ACHN (cell line): ENCODE results near the gene GMPPA.

Experiments
- DNase-seq: peaks from one replicate; pipeline ENCODE4 v3.0.0-alpha.2; 2015
- in situ Hi-C: cut with HindIII; loops from 2 replicates; pipeline ENCODE4 v1.10.0; 2017; ENCODE audit warnings: low sequenced_read_pairs, low pct_ligation_motif_present, low pct_unique_long_range_greater_than_20kb

GMPPA gene

DNA sequence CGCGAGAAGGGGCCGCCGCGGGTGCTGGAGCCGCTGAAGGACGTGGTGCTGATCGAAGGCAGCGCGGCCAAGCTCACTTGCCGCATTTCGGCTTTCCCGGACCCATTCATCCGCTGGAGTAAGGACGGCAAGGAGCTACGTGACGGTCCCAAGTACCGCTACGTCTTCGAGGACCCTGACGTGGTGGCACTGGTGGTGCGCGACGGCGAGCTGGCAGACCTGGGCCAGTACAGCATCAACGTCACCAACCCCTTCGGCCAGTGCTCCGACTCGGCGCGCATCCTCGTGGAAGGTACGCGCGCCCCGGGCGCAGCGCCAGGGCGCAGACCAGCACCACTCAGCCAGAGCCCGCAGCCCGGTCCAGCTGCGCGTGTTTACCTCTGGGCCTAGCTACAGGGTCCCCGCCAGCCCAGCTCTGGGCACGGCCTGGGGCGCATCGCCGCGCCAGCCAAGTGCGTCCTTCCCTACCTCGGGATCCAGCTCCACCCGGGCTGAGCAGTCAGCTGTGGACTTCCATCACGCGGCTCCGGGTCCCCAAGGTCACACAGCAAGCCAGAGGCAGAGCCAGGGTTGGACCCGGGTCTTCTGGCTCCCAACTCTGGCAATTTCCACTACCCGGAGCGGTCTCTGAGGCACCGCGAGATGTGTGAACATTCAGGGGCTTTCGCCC lies 1.7 kb upstream of the GMPPA start:
- no peak for DNase-seq
- in situ Hi-C loops: no loop called here

DNA sequence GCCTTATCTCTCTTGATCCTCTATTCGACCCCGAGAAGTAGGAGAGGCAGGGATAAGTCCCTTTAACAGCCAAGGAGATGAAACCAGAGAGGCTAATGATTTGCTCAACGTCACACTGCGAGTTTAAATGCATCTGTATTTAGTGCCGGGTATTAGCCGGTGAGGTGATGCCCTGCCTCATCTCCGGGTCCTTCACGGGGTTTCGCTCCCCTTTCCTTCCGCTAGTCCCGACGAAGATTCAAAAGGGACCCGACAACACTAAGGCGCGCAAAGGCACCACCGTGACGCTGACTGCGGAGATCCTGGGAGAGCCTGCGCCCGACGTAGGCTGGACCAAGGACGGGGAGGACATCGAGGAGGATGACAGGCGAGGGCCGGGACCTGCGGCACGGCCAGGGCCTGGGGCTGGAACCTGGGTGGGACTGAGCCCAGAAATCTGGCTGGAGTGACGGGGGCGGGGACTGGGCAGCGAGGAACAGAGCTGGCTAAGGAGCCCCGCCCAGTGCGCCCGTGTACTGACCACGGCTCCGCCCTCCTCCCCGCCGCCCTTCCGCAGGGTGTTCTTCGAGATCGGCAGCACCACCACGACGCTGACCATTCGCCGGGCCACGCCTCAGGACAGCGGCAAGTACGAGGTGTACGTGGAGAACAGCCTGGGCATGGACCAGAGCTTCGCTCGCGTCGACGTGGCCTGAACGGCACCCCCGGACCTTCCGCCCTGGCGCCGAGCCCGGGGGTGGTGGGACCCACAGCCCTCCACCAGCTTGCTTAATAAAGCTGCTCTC lies 1.0 kb upstream of the GMPPA start:
- DNase-seq: peak; percentile 89
- in situ Hi-C loops: no loop called here

DNA sequence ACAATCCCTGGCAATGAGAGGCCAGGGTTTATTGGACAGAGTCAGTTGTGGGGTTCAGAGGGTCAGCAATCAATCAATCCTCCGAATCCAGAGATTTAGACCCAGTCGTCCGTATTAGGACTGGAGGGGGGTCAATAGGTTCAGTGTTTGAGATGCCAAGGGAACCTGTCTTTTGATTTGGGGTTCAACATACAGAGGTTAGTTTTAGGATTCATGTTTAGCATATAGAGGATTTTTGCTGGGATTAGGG lies 292 bp downstream of the GMPPA start:
- no peak for DNase-seq
- in situ Hi-C loops: no loop called here

DNA sequence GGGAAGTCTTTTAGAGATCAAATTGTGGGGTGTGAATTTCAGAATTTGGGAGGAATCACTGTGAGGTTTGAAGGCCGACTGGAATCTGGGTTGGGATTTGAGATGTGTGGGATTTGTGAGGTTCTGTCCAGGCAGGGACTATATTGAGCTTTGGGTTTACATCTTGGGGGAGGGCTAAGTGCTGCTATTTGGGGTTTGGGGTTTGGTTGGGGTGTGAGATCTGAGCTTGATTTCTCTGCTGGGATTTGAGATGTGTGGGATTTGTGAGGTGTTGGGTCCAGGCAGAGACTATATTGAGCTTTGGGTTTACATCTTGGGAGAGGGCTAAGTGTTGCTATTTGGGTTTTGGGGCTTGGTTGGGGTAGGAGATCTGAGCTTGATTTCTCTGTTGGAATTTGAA lies 864 bp downstream of the GMPPA start:
- in situ Hi-C loops: no loop called here
- no peak for DNase-seq

DNA sequence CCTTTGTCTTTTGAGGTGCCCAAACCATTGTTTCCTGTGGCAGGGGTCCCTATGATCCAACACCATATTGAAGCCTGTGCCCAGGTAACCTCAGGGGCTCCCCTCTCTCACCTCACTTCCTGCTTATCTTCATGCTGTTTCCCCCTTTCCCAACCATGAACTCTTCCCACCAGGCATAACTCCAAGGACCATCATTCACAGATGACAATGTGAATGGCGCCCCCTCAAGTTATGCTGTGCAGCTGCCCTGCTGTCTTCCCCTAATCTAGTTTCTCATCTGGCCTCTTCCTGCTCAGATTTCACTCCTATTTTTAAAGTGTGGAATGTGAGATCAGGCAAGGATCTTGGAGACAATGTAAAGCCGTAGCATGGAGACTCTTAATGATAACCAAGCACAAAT lies 1.4 kb downstream of the GMPPA start:
- in situ Hi-C loops: no loop called here
- peak; percentile 31 for DNase-seq

DNA sequence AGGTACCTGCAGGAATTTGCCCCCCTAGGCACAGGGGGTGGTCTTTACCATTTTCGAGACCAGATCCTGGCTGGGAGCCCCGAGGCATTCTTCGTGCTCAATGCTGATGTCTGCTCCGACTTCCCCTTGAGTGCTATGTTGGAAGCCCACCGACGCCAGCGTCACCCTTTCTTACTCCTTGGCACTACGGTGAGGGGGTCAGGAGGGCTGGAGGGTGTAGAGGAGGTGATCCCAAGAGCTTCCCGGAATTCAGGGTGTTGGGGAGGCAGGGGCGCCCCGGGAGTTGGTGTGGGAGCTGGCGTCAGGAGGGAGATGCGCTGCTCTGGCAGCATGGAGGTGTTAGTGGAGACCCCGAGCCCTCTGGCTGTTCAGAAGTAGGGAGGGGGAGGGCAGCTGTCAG lies 3.2 kb downstream of the GMPPA start:
- no peak for DNase-seq
- in situ Hi-C loops: no loop called here

DNA sequence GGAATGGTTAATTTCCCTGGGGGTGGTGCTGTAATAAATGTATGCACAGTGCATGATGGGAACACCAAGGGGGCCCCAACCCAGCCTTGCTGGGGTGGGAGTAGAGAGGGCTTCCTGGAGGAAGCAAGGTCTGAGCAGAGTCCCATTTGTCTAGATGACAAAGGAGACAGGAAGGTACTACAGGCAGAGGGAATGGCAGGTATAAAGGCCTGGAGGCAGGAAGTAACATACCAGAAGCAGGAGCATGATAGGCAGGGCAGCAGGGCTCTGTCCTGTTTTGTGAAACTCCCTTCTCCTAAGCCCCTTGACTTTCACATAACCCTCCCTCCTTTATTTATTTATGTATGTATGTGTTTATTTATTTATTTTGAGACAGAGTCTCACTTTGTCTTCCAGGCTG lies 3.9 kb downstream of the GMPPA start:
- in situ Hi-C loops: no loop called here

DNA sequence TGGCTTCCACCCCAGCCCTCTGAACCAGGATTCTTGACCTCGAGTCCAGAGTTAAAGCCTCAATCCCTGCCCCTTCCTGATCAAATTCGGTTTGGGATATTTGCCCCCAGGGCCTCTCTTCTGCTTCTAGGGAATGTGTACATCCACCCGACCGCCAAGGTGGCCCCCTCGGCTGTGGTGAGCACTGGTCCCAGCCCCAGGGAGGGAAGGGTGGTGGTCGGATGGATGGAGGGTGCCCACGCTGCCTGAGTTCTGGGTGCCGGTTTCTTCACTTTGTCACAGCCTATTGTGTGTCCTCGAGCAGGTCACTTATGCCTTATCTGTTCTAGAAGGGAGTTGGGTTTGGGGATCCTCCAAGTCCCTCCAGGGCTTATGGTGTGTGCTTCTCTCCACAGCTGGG lies 6.9 kb downstream of the GMPPA start:
- DNase-seq: no peak
- in situ Hi-C loops: no loop called here

More for the DNA sequence above, 3.9 kb downstream of the GMPPA start:
- DNase-seq: no peak

DNA sequence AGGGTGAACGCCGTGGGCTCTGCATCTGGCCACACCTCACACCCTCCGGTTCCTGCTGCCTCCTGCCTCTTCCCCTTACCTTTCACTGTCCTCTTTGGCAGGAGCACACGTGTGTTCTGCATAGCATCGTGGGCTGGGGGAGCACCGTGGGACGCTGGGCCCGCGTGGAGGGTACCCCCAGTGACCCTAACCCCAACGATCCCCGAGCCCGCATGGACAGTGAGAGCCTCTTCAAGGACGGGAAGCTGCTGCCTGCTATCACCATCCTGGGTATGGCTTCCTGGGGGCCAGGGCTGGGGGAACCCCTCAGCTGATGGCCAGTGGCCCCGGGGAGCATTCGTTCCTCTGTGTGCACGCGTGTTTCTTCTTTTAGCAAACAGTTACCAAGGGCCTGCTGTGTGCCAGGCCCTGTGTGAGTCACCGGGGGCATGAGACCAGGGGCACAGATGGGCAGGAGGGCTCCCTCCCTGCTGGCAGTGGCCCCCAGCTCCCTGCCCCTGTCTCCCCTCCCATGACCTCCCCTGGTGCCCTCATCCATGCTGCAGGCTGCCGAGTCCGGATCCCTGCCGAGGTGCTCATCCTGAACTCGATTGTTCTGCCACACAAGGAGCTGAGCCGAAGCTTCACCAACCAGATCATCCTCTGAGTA lies 7.6 kb downstream of the GMPPA start:
- no peak for DNase-seq
- in situ Hi-C loops: no loop called here

DNA sequence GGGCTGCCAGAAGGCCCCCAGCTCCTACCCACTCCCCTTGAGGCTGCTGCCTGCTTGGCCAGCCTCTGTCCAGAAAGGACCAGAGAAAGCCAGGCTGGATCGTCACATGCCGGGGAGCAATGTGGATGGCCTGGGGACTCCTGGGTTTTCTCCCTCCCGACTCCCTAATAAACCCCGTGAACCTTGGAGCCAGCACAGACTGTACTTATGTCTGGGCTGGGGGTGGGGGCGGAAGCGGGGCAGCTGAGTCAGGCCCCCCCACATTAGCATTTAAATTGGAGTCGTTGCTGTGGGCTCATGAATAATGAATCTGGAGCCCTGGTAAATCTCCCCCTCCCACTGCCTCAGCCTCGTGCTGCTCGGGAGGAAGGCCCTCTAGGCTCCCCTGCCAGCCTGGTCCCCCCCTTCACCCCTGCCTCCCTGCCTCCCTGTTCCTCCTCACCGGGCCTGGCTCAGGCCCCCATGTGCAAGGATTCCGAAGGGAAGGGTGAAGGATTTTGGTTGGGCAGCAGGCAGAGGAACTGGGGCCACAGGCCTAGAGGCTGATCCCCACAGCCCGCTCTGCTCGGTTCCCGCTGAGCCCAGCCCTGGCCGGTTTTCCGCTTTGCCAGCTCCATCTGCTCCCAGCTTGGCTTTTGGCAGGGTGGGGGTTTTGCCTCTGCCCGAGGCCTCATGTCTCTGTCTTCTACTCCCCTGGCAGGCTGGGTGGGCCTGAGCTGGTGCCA lies 8.3 kb downstream of the GMPPA start:
- no peak for DNase-seq

DNA sequence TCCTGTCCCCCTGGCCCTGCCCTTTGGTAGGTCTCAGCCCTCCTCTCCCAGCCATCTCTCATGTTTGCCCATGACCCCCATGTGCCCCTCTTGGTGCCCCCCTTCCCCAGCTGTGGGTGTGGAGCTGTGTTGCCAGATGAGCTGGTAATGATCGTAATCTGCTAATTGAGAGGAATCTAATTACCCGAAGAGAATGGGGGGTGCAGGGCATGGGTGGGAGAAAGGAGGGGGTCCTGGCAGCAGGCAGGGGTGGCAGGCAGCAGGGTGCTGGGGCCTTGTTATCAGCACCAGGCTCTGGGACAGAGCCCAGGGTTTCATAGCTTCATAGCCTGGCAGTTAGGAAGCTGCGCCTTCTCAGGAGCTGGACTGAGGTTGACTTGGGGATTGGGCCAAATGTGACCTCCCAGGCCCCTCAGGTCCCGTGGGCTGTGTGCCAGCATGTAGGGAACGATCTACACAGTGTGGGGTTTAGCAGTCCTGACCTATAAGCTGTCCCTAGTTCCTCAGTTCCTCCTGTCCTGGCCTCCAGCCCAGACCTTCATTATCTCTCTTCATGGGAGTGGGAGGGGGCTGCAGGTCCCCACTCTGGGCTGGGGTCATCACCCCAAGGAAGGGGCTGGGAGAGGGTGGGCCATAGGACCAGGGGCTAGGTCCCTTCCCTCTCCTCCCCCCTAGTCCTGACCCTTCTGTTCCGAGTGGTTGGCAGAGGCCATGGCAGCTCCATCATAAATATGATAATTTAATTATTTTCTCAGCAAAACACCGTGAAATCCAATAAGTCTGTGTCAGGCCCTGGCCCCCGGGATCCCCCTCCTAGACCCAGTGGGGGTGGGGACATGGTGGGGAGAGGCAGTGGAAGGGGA lies 9.1 kb downstream of the GMPPA start:
- in situ Hi-C loops: no loop called here

More for the DNA sequence above, 8.3 kb downstream of the GMPPA start:
- in situ Hi-C loops: no loop called here

DNA sequence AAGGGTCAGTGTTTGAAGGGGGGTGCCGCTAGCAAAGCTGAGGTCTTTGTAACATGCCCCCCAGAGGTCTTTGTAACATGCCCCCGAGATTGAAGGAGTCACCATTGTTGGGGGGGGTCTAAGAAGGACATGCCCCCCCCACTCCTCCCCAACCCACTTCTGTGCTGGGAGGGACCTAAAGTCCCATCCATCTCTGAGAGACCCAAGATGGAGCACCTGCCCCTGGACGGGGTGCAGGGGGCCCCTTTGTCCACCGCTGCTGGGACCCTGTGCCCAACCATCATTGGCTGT lies 9.7 kb downstream of the GMPPA start:
- no peak for DNase-seq
- in situ Hi-C loops: no loop called here

More for the DNA sequence above, 9.1 kb downstream of the GMPPA start:
- no peak for DNase-seq

DNA sequence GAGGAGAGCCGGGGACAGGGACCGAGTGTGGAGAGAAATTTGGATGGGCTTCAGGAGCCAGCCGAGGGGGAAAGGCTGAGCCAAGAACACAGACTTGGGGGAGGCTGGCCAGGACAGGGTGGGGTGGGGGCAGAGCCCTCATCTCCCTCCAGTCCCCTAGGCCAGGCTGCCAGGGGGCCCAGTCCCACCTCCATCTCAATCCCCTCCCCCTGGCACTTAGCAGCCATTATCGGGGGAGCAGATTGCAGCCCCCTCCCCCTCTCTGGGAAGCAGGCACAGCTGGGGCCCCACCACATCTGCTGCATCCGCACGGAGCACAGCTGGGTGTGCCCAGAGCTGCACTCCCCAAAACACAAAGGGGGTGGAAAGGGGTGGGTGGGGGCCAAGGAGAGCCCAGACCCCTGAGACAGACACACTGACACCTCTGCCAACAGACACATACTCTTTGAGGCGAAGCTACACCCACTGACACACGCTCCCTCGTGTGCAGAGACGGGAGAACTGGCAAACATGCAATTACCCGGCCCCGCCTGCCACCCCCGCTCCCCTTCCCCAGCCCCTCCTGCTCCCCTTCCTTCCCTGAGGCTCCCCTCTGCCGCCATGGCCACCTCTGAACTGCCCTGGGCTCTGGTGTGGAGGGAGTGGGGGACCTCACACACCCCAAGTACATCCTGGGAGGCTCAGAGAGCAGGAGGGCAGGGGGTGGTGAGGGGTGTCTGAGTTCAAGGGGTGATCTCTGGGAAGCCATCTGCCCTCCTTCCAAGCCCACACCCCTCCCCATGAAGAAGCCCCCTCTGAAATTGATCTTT lies 10.5 kb downstream of the GMPPA start:
- in situ Hi-C loops: no loop called here

DNA sequence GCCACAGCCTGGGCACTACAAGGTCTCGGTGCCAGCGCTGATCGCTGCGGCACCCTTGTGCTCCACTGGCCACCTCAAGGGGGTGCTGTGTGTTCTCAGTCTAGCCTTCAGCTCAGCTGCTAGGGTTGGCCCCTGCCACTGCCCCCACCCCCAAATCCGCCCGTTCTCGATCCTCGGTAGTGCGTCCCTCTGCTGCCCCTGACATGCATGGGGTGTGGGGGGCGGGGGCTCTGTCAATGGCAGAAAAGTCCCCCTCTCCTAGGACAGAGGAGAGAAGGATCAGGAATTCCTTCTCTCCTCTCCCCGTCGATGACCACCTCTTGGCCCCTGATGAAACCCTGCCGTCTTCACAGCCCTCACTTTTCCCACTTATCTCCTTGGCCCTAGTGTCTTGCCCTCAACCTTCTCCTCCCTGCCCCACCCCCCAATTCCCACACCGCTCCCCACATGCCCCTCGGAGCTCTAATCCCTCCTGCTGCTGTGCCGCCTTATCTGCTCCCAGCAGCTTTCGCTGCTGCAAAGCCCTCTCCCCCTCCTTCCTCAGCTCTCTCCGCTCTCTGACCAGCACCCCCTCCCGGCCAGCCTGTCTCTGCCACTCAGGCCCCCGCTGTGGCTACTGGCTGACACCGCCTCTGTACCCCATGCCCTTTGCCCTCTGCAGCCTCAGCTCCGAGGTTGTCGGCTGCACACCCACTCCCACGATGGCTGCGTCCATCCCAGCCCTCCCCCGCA lies 11.3 kb downstream of the GMPPA start:
- in situ Hi-C loops: no loop called here

More for the DNA sequence above, 10.5 kb downstream of the GMPPA start:
- DNase-seq: no peak

DNA sequence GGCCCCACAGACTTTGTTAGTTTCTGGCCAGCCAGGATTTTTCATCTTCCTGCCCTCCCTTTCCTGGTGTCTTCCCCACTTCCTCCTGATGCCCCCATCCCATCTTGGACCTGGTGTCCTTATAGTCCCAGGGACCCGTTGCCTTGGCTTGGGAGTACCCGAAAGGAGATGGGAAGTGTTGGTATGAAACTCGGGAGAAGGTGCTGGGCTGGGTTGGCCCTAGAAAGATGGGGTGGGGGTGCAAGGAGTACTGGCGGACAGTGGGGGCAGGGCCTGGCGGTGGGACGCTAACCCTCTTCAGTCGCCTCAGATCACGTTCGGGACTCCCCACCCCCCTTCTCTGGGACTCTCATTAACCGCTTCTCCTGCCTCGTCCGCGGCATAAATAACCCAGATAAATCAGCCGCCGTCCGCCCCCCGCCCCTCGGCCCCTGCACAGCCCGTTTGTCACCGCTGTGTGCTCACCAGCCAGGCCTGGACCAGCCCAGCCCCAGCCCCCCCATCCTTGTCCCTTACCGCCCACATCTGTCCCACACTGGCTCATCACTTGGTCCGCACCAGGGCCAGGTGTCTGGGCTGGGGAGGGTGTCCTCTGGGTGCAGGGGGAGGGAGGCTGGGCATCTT lies 11.9 kb downstream of the GMPPA start:
- no peak for DNase-seq
- in situ Hi-C loops: no loop called here

More for the DNA sequence above, 11.3 kb downstream of the GMPPA start:
- DNase-seq: peak; percentile 75

DNA sequence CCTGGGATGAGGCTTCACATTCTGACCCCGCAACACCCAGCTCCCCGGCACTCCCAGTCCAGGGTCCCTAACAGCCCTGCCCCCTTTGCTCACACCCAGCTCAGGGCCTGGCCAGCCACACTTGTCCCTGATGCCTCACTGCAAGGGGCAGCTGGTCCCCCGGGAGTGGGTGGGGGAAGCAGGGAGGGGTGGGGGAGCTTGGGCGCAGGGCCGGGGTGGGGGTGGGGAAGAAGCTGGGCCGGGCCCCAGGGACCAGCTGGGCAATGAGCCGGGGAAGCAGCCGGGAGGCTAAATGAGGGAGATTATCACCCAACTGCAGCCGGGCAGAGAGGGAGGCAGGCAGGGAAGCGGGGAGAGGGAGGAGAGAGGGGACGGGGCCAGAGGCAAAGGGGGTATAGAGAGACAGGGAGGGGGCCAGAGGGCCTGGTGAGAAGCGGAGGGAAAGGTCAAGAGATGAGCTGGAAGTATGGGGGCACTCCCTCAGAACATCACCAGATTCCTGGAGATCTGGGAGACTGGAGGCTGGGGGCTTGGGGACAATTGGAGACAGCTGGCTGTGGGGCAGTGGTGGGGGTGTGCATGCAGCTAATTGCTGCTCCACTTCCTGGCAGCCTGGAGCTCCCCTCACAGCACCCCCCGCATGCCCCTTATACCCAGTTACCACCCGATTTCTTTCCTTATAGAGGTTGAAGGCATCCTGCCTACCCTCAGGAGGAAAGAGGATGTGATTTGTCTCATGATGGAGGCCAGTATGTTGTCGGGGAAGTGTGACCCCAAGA lies 13.0 kb downstream of the GMPPA start:
- DNase-seq: no peak
- in situ Hi-C loops: no loop called here
